Lower lobe of right lung (tissue), 2 donors: ENCODE measurements around the gene CBFA2T2. TPM values are rescaled to one million over a fixed set of nuclear protein-coding genes. Genes with fewer than 3 reads are reported as not detected.

Experiments used
- ATAC-seq, 2 donors: fragments of 200-7000 bp; cut with Tn5 transposase; one replicate each; pipeline ENCODE4 v1.9.1; 2020 to 2022; ENCODE audit warnings: mild to moderate bottlenecking in 2 of 2, moderate library complexity in 2 of 2
- DNase-seq: peaks from one replicate; pipeline ENCODE4 v3.0.0-alpha.2; 2020
- H3K27ac ChIP-seq: fragments of 200-600 bp; one replicate; pipeline ENCODE4 v1.8.0; 2022
- H3K27me3 ChIP-seq: fragments of 200-600 bp; one replicate; pipeline ENCODE4 v1.8.0; 2022; ENCODE audit warnings: low read depth
- H3K36me3 ChIP-seq: fragments of 200-600 bp; one replicate; pipeline ENCODE4 v1.8.0; 2022; ENCODE audit warnings: mild to moderate bottlenecking
- H3K4me1 ChIP-seq: fragments of 200-600 bp; one replicate; pipeline ENCODE4 v1.8.0; 2022
- H3K4me3 ChIP-seq: fragments of 200-600 bp; one replicate; pipeline ENCODE4 v1.8.0; 2022; ENCODE audit warnings: mild to moderate bottlenecking
- H3K9me3 ChIP-seq: fragments of 200-600 bp; one replicate; pipeline ENCODE4 v1.8.0; 2022
- intact Hi-C: fragments of 100-400 bp; cut with DNase I; formaldehyde crosslinking; loops from one replicate; pipeline ENCODE4 v1.11.0; 2022
- total RNA-seq: library from RNA; stranded (reverse); fragmentation: NEBNext Ultra II Directional; extraction: Animal tissue kit (Norgen Biotek cat#: 25700); gene quantifications from one replicate; pipeline ENCODE4 v1.2.1, GENCODE V29; 2021
- TF ChIP-seq, protein P1 (sequence below): fragments of 200-600 bp; IDR thresholded peaks from one replicate; pipeline ENCODE4 v1.8.0; 2022; ENCODE audit warnings: antibody characterized with exemption, mild to moderate bottlenecking
- donor health status: DM: no; HTN: yes; CAD: no; lungs with severe emphysema.

CBFA2T2 gene
- total RNA-seq, 1 donor from 2014 or later, result 18.2 TPM

GRCh38 chr20:33541074-33541473 lies 51.2 kb downstream of the CBFA2T2 start:
- intact Hi-C loops, result no loop called here
- H3K4me1 ChIP-seq, result peaks cover 9% of the 10 kb centered on the region

GRCh38 chr20:33541797-33542196 lies 51.9 kb downstream of the CBFA2T2 start:
- Histone ChIP-seq H3K27me3 (no peaks in the 10 kb centered on the region), H3K4me1 (peaks cover 9% of the 10 kb centered on the region), H3K4me3 (no peak overlapping the region), H3K27ac (no peak overlapping the region), H3K36me3 (no peaks in the 10 kb centered on the region), H3K9me3 (no peaks in the 10 kb centered on the region)
- no peak for ATAC-seq
- no peak for DNase-seq
- TF ChIP-seq, protein P1, sequence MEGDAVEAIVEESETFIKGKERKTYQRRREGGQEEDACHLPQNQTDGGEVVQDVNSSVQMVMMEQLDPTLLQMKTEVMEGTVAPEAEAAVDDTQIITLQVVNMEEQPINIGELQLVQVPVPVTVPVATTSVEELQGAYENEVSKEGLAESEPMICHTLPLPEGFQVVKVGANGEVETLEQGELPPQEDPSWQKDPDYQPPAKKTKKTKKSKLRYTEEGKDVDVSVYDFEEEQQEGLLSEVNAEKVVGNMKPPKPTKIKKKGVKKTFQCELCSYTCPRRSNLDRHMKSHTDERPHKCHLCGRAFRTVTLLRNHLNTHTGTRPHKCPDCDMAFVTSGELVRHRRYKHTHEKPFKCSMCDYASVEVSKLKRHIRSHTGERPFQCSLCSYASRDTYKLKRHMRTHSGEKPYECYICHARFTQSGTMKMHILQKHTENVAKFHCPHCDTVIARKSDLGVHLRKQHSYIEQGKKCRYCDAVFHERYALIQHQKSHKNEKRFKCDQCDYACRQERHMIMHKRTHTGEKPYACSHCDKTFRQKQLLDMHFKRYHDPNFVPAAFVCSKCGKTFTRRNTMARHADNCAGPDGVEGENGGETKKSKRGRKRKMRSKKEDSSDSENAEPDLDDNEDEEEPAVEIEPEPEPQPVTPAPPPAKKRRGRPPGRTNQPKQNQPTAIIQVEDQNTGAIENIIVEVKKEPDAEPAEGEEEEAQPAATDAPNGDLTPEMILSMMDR, result no peak
- intact Hi-C loops, result no loop called here

More at GRCh38 chr20:33541074-33541473, 51.2 kb downstream of the CBFA2T2 start:
- Histone ChIP-seq H3K27me3 (no peaks in the 10 kb centered on the region), H3K4me3 (no peak overlapping the region), H3K9me3 (no peaks in the 10 kb centered on the region), H3K36me3 (no peaks in the 10 kb centered on the region), H3K27ac (no peak overlapping the region)
- ATAC-seq, result no peak
- TF ChIP-seq, protein P1, result no peak
- no peak for DNase-seq

GRCh38 chr20:33545763-33546162 lies 55.9 kb downstream of the CBFA2T2 start:
- no peak overlapping the region for H3K27ac ChIP-seq
- peaks cover 2% of the 10 kb centered on the region for H3K36me3 ChIP-seq
- TF ChIP-seq, protein P1, result no peak
- no peaks in the 10 kb centered on the region for H3K9me3 ChIP-seq
- intact Hi-C loops, result no loop called here
- H3K27me3 ChIP-seq, result no peaks in the 10 kb centered on the region
- ATAC-seq (no peak), DNase-seq (no peak)
- H3K4me3 ChIP-seq, result no peak overlapping the region
- H3K4me1 ChIP-seq, result no peaks in the 10 kb centered on the region

- ATAC-seq (no peak), DNase-seq (no peak)
- H3K27ac ChIP-seq, result no peak overlapping the region
- H3K4me3 ChIP-seq, result no peak overlapping the region
- no peaks in the 10 kb centered on the region for H3K9me3 ChIP-seq
- peaks cover 4% of the 10 kb centered on the region for H3K36me3 ChIP-seq
- intact Hi-C loops, result no loop called here
- H3K4me1 ChIP-seq, result peaks cover 3% of the 10 kb centered on the region
- H3K27me3 ChIP-seq, result no peaks in the 10 kb centered on the region
- TF ChIP-seq, protein P1, result no peak
Measured at GRCh38 chr20:33549229-33549999, 59.5 kb downstream of the CBFA2T2 start.

DNA sequence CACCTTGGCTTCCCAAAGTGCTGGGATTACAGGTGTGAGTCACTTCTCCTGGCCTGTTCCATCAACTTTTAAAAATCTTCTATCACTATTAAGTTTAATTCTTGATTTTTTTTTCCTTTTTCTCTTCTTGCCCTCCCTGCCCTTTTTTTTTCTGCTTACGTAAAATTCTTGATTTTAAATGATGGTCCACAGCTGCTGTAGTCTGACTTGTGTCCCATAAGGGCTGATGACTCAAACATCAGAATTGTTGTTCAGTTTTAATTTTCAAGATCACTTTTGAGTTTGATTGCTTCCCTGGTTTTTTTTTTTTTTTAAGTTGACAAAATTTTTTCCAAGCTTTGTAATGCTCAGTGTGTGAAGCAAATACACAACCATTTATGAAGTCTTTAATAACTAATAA lies 61.9 kb downstream of the CBFA2T2 start:
- Histone ChIP-seq H3K4me3 (no peak overlapping the region), H3K27ac (no peak overlapping the region), H3K36me3 (peaks cover 4% of the 10 kb centered on the region), H3K4me1 (peaks cover 18% of the 10 kb centered on the region), H3K9me3 (no peaks in the 10 kb centered on the region), H3K27me3 (no peaks in the 10 kb centered on the region)
- TF ChIP-seq, protein P1, result no peak
- intact Hi-C loops, result no loop called here
- no peak for ATAC-seq
- DNase-seq, result no peak
